CD14-positive monocyte (primary cell): ENCODE measurements around the gene BCO1. TPM values are rescaled to one million over a fixed set of nuclear protein-coding genes. Genes with fewer than 3 reads are reported as not detected.

Experiments
- DNase-seq, 3 donors: peaks; one replicate each; pipeline ENCODE4 v3.0.0-alpha.2; 2011 to 2022
- H2AFZ ChIP-seq: 2 replicates; pipeline ENCODE4 v1.6.0; 2012; ENCODE audit warnings: mild to moderate bottlenecking, low read depth, low read length, inconsistent platforms; ENCODE audit not compliant: insufficient read depth, poor library complexity, severe bottlenecking
- H3K27ac ChIP-seq, 2 donors: 1 replicate in 1 of 2; 2 replicates in 1 of 2; pipeline ENCODE4 v1.5.1; 2012 to 2013; ENCODE audit warnings: low read length in 2 of 2, control low read depth in 1 of 2, inconsistent platforms in 1 of 2, low read depth in 1 of 2, mild to moderate bottlenecking in 1 of 2
- H3K27me3 ChIP-seq, 2 donors: one replicate each; pipeline versions ENCODE4 v1.6.0 to v1.6.1; 2011 to 2013; ENCODE audit warnings: low read length in 2 of 2; ENCODE audit not compliant: control insufficient read depth in 2 of 2, insufficient read depth in 2 of 2
- H3K36me3 ChIP-seq, 2 donors: replicated peaks in 1 of 2; 1 replicate in 1 of 2; 2 replicates in 1 of 2; pipeline versions ENCODE4 v1.5.1 to v1.6.1; 2012 to 2013; ENCODE audit warnings: low read length in 2 of 2, control low read depth in 1 of 2, inconsistent platforms in 1 of 2, mild to moderate bottlenecking in 1 of 2; ENCODE audit not compliant: insufficient read depth in 2 of 2, control insufficient read depth in 1 of 2
- H3K4me1 ChIP-seq, 2 donors: 1 replicate in 1 of 2; 2 replicates in 1 of 2; pipeline versions ENCODE4 v1.5.1 to v1.6.1; 2012 to 2013; ENCODE audit warnings: low read length in 2 of 2, control low read depth in 1 of 2, inconsistent platforms in 1 of 2, mild to moderate bottlenecking in 1 of 2, moderate library complexity in 1 of 2; ENCODE audit not compliant: insufficient read depth in 2 of 2, control insufficient read depth in 1 of 2
- H3K4me2 ChIP-seq: replicated peaks from 2 replicates; pipeline ENCODE3; 2012; ENCODE audit warnings: low read length, moderate library complexity, mild to moderate bottlenecking; ENCODE audit not compliant: poor library complexity, severe bottlenecking; ENCODE audit errors: extremely low read depth
- H3K4me3 ChIP-seq, 3 experiments: fragments of 200-600 bp in 1 of 3; sonication (generic) in 1 of 3; replicated peaks in 1 of 3; 1 replicate in 2 of 3; 2 replicates in 1 of 3; pipeline ENCODE4 v1.5.1; 2011 to 2013; ENCODE audit warnings: low read length in 3 of 3, mild to moderate bottlenecking in 3 of 3, control low read depth in 2 of 3, low read depth in 2 of 3, inconsistent platforms in 1 of 3, moderate library complexity in 1 of 3
- H3K79me2 ChIP-seq: 2 replicates; pipeline ENCODE4 v1.6.0; 2012; ENCODE audit warnings: mild to moderate bottlenecking, control low read depth, inconsistent platforms, low read length, moderate library complexity; ENCODE audit not compliant: insufficient read depth
- H3K9ac ChIP-seq: 2 replicates; pipeline ENCODE4 v1.6.0; 2017; ENCODE audit warnings: low read length, mild to moderate bottlenecking; ENCODE audit not compliant: insufficient read depth, poor library complexity, severe bottlenecking
- H3K9me3 ChIP-seq, 2 donors: replicated peaks in 1 of 2; 1 replicate in 1 of 2; 2 replicates in 1 of 2; pipeline versions ENCODE4 v1.5.1 to v1.6.1; 2012 to 2013; ENCODE audit warnings: low read length in 2 of 2, control low read depth in 1 of 2; ENCODE audit not compliant: control insufficient read depth in 1 of 2, insufficient read depth in 1 of 2
- H4K20me1 ChIP-seq: 2 replicates; pipeline ENCODE4 v1.6.0; 2012; ENCODE audit warnings: mild to moderate bottlenecking, low read length, control low read depth, moderate library complexity; ENCODE audit not compliant: insufficient read depth
- H3K27ac Mint-ChIP-seq, 7 donors: one replicate each; pipeline ENCODE4 v1.8.0; 2020; ENCODE audit warnings: mild to moderate bottlenecking in 7 of 7, mixed read lengths in 7 of 7, moderate library complexity in 6 of 7, inconsistent platforms in 2 of 7
- H3K27me3 Mint-ChIP-seq, 3 donors: one replicate each; pipeline ENCODE4 v1.8.0; 2021 to 2022; ENCODE audit warnings: low read depth in 3 of 3, mild to moderate bottlenecking in 3 of 3, mixed read lengths in 3 of 3, moderate library complexity in 3 of 3, inconsistent platforms in 1 of 3
- H3K36me3 Mint-ChIP-seq, 2 donors: one replicate each; pipeline ENCODE4 v1.8.0; 2020; ENCODE audit warnings: mixed read lengths in 2 of 2, inconsistent platforms in 1 of 2, mild to moderate bottlenecking in 1 of 2
- H3K4me1 Mint-ChIP-seq: one replicate; pipeline ENCODE4 v1.8.0; 2020; ENCODE audit warnings: mild to moderate bottlenecking, mixed read lengths
- H3K4me3 Mint-ChIP-seq, 2 donors: one replicate each; pipeline ENCODE4 v1.8.0; 2020; ENCODE audit warnings: mild to moderate bottlenecking in 2 of 2, mixed read lengths in 2 of 2, moderate library complexity in 1 of 2
- H3K9me3 Mint-ChIP-seq, 7 donors: one replicate each; pipeline ENCODE4 v1.8.0; 2020 to 2022; ENCODE audit warnings: mixed read lengths in 7 of 7, mild to moderate bottlenecking in 6 of 7, moderate library complexity in 6 of 7, inconsistent platforms in 2 of 7
- CTCF ChIP-seq: fragments of 200-600 bp; IDR thresholded peaks from one replicate; pipeline ENCODE4 v1.8.0; 2022; ENCODE audit warnings: antibody characterized with exemption, mild to moderate bottlenecking
- WGBS: methylation state at CpG from one replicate; pipeline ENCODE4 v1.1.5; 2013; ENCODE audit warnings: missing lambda C conversion rate; ENCODE audit not compliant: insufficient coverage; 5-methylcytosine and 5-hydroxymethylcytosine counted together
- intact Hi-C, 2 donors: fragments of 100-400 bp; cut with micrococcal nuclease; formaldehyde crosslinking; loops; one replicate each; pipeline versions ENCODE4 v1.15.0 to v1.15.1; 2023
- polyA plus RNA-seq, 3 donors: library from polyadenylated mRNA; depleted of rRNA in 1 of 3; unstranded in 2 of 3; stranded (reverse) in 1 of 3; fragments of 300-500 nt in 2 of 3; fragments of >200 nt in 1 of 3; fragmentation: Illumina TruSeq in 2 of 3; gene quantifications; 1 replicate in 2 of 3; 2 replicates in 1 of 3; pipeline ENCODE4 v1.2.3, GENCODE V29; 2012 to 2021

The BCO1 gene
- polyA plus RNA-seq, 3 donors: not detected

DNA sequence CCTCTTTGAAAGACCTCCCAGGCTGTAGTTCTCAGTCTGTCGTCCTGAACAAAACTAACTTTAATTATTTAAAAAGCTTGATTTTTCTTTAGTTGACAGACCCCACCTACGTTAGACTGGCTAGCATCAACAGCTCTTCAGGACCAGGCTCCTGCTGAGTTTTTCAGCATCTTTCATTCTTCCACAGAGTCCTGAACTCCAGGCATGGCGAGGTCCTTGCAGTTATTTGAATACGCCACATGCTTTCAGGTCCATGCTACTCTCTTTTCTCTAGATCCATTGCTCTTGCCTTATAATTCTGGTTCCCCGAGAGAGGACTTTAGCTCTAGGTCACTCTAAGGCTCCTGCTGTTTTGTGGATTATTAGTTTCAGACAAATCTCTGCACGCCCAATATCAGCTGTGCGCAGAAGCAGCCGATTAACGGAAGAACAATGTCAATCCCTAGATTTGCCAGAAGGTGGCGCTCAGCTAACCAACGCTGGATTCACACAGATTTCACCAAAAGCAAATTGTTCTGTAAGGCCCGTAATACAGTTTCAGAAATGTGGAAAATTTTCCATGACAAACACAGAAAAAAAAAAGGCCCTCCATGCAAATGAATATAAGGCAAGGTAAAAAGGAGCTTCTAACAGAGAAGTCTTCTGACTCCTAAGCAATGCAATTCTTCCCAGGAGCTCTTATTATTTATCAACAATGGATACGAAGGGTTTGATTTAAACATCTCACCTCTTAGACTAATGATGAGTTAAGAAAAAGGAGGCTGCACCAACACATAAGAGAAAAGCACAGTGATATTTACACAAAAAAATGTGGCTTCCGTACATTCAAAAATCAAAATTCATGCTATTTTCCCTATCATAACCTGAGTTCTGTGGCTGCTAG, 33.5 kb upstream of the BCO1 start:
- no peak overlapping the region for H3K27ac ChIP-seq
- WGBS: 33% methylated on average over 1 of the region's 14 CpGs
- intact Hi-C loops: loop anchor here (5.0 to 10.0 kb wide), 2 partner anchors 530 to 532 kb away; no protein-coding TSS in a partner anchor
- no peak overlapping the region for H3K4me3 ChIP-seq
- no peaks in the 10 kb centered on the region for H4K20me1 ChIP-seq
- H3K9me3 Mint-ChIP-seq: no peaks in the 10 kb centered on the region
- no peaks in the 10 kb centered on the region for H3K27me3 ChIP-seq
- no peaks in the 10 kb centered on the region for H3K9me3 ChIP-seq
- H3K9ac ChIP-seq: no peak overlapping the region
- H3K36me3 Mint-ChIP-seq: no peaks in the 10 kb centered on the region
- peak; percentile 78 for TF ChIP-seq CTCF
- no peaks in the 10 kb centered on the region for H3K36me3 ChIP-seq
- no peak overlapping the region for H3K4me3 Mint-ChIP-seq
- H3K27ac Mint-ChIP-seq: no peak overlapping the region
- no peaks in the 10 kb centered on the region for H3K79me2 ChIP-seq
- H3K4me2 ChIP-seq: no peak overlapping the region
- no peak overlapping the region for H2AFZ ChIP-seq
- no peaks in the 10 kb centered on the region for H3K4me1 Mint-ChIP-seq
- peak; percentile 7 to 29 (median 18) for DNase-seq
- H3K27me3 Mint-ChIP-seq: peaks cover 3 to 14% (median 7%) of the 10 kb centered on the region in 3 donors
- H3K4me1 ChIP-seq: no peaks in the 10 kb centered on the region

GRCh38 chr16:81207076-81207475, 31.4 kb upstream of the BCO1 start:
- no peak overlapping the region for H3K9ac ChIP-seq
- no peaks in the 10 kb centered on the region for H3K79me2 ChIP-seq
- H3K27ac ChIP-seq: no peak overlapping the region
- no peak overlapping the region for H3K4me2 ChIP-seq
- H3K36me3 ChIP-seq: no peaks in the 10 kb centered on the region
- Mint-ChIP-seq H3K27ac (no peak overlapping the region), H3K4me1 (no peaks in the 10 kb centered on the region), H3K4me3 (no peak overlapping the region), H3K36me3 (no peaks in the 10 kb centered on the region), H3K27me3 (peaks cover 6 to 16% (median 9%) of the 10 kb centered on the region in 3 donors), H3K9me3 (no peaks in the 10 kb centered on the region)
- H2AFZ ChIP-seq: no peak overlapping the region
- WGBS: 0% methylated on average over 1 of the region's 6 CpGs
- no peak overlapping the region for H3K4me3 ChIP-seq
- no peaks in the 10 kb centered on the region for H3K4me1 ChIP-seq
- no peaks in the 10 kb centered on the region for H4K20me1 ChIP-seq
- H3K9me3 ChIP-seq: no peaks in the 10 kb centered on the region
- no peaks in the 10 kb centered on the region for H3K27me3 ChIP-seq
- intact Hi-C loops: loop anchor here (5.0 to 10.0 kb wide), 2 partner anchors 528 to 530 kb away; no protein-coding TSS in a partner anchor
- TF ChIP-seq CTCF: no peak
- DNase-seq: no peak
